GM12878 (cell line): Measurements from ENCODE around the gene MICA. TPM values are rescaled to one million over a fixed set of nuclear protein-coding genes. Genes with fewer than 3 reads are reported as not detected.

Experiments
- BCLAF1 ChIP-seq: fragments of 450-650 bp; IDR thresholded peaks from 2 replicates; pipeline ENCODE4 v1.6.1; 2017; ENCODE audit warnings: antibody characterized with exemption, mild to moderate bottlenecking, moderate library complexity
- E2F8 ChIP-seq: fragments of 450-650 bp; IDR thresholded peaks from 2 replicates; pipeline ENCODE4 v1.6.1; 2018; ENCODE audit warnings: mild to moderate bottlenecking, low read depth, moderate library complexity; ENCODE audit not compliant: partially characterized antibody
- IKZF2 ChIP-seq, 2 experiments: fragments of 450-650 bp; IDR thresholded peaks; 2 replicates each; pipeline ENCODE4 v1.6.1; 2017; ENCODE audit warnings: mild to moderate bottlenecking in 2 of 2, moderate library complexity in 2 of 2
- KAT2A ChIP-seq: conservative IDR thresholded peaks from 2 replicates; pipeline ENCODE4 v1.6.1; 2011; ENCODE audit warnings: low read depth, low read length; ENCODE audit not compliant: control insufficient read depth
- MEF2B ChIP-seq: fragments of 450-650 bp; IDR thresholded peaks from 2 replicates; pipeline ENCODE4 v1.6.1; 2018; ENCODE audit warnings: mild to moderate bottlenecking, moderate library complexity; ENCODE audit not compliant: partially characterized antibody, poor library complexity, severe bottlenecking
- MTA3 ChIP-seq: IDR thresholded peaks from 2 replicates; pipeline ENCODE4 v1.6.1; 2012; ENCODE audit warnings: low read length, inconsistent platforms, borderline replicate concordance
- NR2C1 ChIP-seq: fragments of 450-650 bp; IDR thresholded peaks from 2 replicates; pipeline ENCODE4 v1.6.1; 2017; ENCODE audit warnings: antibody characterized with exemption, mild to moderate bottlenecking, moderate library complexity
- SMAD5 ChIP-seq: IDR thresholded peaks from 2 replicates; pipeline ENCODE4 v1.6.1; 2016; ENCODE audit warnings: antibody characterized with exemption, low read depth
- SMC3 ChIP-seq: IDR thresholded peaks from 2 replicates; pipeline ENCODE4 v1.6.1; 2011; ENCODE audit warnings: low read length, improper control_type of control experiment, borderline replicate concordance
- SP1 ChIP-seq: IDR thresholded peaks from one replicate; pipeline ENCODE4 v1.6.1; 2011; ENCODE audit warnings: low read depth, low read length
- SREBF1 ChIP-seq: IDR thresholded peaks from 2 replicates; pipeline ENCODE4 v1.6.1; 2012; ENCODE audit warnings: mild to moderate bottlenecking, low read length
- TAF1 ChIP-seq: IDR thresholded peaks from 2 replicates; pipeline ENCODE4 v1.6.1; 2011; ENCODE audit warnings: mild to moderate bottlenecking, low read depth, low read length, borderline replicate concordance
- USF1 ChIP-seq: IDR thresholded peaks from 2 replicates; pipeline ENCODE4 v1.6.1; 2011; ENCODE audit warnings: borderline replicate concordance, low read depth, mild to moderate bottlenecking, moderate library complexity, mixed read lengths, low read length; ENCODE audit not compliant: insufficient read depth; ENCODE audit errors: extremely low read length
- ZBTB4 ChIP-seq: fragments of 450-650 bp; formaldehyde crosslinking; IDR thresholded peaks from 2 replicates; pipeline ENCODE4 v1.4.0; 2022; ENCODE audit warnings: mild to moderate bottlenecking, moderate library complexity
- ZNF384 ChIP-seq: IDR thresholded peaks from 2 replicates; pipeline ENCODE4 v1.6.1; 2012; ENCODE audit warnings: low read depth, mild to moderate bottlenecking, low read length, improper control_type of control experiment, borderline replicate concordance
- polyA plus RNA-seq, 11 experiments: library from polyadenylated mRNA; depleted of rRNA in 4 of 11; unstranded in 6 of 11; stranded (reverse) in 5 of 11; fragments of >200 nt; fragmentation: Nextera tagmentation in 4 of 11; fragmentation: Illumina TruSeq in 1 of 11; extraction: Ambion mirVana in 4 of 11; extraction: Trizol in 1 of 11; gene quantifications; 1 replicate in 1 of 11; 2 replicates in 10 of 11; pipeline versions ENCODE4 v1.2.1 to v1.2.3, GENCODE V29; 2011 to 2016; ENCODE audit warnings: inconsistent platforms in 2 of 11, missing spikeins in 2 of 11, low read depth in 1 of 11
- total RNA-seq, 4 experiments: library from RNA; depleted of rRNA in 3 of 4; stranded (reverse); fragments of >200 nt in 3 of 4; fragmentation: Illumina TruSeq in 1 of 4; extraction: Trizol in 1 of 4; gene quantifications; 2 replicates each; pipeline versions ENCODE4 v1.2.1 to v1.2.3, GENCODE V29; 2013 to 2021
- TF ChIP-seq, protein P1 (sequence below): fragments of 450-650 bp; IDR thresholded peaks from 2 replicates; pipeline ENCODE4 v1.6.1; 2017; ENCODE audit warnings: borderline replicate concordance
- TF ChIP-seq, protein P2 (sequence below): IDR thresholded peaks from 2 replicates; pipeline ENCODE4 v1.6.1; 2011; ENCODE audit warnings: mild to moderate bottlenecking, low read depth, low read length, moderate library complexity; ENCODE audit not compliant: insufficient replicate concordance

Gene MICA
- total and polyA plus RNA-seq, 10 of the 15 experiments (the other 5 are each of a cell fraction or from before 2014, with no cell fraction given): 3.6 to 10.5 (median 6.9) TPM

DNA sequence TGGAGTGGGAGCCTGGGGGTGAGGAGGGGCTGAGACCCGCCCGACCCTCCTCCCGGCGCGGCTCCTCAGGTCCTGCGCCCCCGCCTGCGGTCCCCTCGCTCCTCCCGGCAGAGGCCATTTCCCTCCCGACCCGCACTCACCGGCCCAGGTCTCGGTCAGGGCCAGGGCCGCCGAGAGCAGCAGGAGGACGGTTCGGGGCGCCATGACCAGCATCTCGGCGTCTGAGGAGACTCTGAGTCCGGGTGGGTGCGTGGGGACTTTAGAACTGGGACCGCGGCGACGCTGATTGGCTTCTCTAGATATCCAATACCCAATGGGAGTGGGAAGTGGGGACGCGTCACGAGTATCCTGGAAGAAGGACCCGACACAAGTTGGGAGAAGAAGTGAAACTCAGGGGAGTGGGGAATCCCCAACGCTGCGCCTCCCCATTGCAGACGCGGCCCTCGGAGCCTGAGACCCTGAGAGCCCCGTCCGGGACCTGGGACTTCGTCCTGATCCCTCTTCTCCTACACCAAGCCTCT is 46.4 kb upstream of the MICA start, which contains the start of gene HLA-B (continued):
- TF ChIP-seq MTA3 (no peak), TAF1 (peak; percentile 93), SMAD5 (peak; percentile 95), SREBF1 (no peak), MEF2B (no peak), SMC3 (no peak), IKZF2 (IDR thresholded peaks at IDR 0.05) (no peak), ZBTB4 (CRISPR knock-in tag) (no peak), NR2C1 (no peak), ZNF384 (no peak), E2F8 (no peak), BCLAF1 (no peak), SP1 (peak; percentile 81), USF1 (no peak), KAT2A (no peak)
- TF ChIP-seq, protein P1, sequence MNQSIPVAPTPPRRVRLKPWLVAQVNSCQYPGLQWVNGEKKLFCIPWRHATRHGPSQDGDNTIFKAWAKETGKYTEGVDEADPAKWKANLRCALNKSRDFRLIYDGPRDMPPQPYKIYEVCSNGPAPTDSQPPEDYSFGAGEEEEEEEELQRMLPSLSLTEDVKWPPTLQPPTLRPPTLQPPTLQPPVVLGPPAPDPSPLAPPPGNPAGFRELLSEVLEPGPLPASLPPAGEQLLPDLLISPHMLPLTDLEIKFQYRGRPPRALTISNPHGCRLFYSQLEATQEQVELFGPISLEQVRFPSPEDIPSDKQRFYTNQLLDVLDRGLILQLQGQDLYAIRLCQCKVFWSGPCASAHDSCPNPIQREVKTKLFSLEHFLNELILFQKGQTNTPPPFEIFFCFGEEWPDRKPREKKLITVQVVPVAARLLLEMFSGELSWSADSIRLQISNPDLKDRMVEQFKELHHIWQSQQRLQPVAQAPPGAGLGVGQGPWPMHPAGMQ: no peak
- TF ChIP-seq, protein P2, sequence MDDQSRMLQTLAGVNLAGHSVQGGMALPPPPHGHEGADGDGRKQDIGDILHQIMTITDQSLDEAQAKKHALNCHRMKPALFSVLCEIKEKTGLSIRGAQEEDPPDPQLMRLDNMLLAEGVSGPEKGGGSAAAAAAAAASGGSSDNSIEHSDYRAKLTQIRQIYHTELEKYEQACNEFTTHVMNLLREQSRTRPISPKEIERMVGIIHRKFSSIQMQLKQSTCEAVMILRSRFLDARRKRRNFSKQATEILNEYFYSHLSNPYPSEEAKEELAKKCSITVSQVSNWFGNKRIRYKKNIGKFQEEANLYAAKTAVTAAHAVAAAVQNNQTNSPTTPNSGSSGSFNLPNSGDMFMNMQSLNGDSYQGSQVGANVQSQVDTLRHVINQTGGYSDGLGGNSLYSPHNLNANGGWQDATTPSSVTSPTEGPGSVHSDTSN: no peak
